ENCODE results near the gene CFAP74. TPM values are rescaled to one million over a fixed set of nuclear protein-coding genes. Genes with fewer than 3 reads are reported as not detected.

Gene CFAP74
- total and polyA plus RNA-seq, 2 of the 13 experiments (the other 11 are each of a cell fraction or from before 2014, with no cell fraction given): 0.27 to 0.62 TPM

DNA sequence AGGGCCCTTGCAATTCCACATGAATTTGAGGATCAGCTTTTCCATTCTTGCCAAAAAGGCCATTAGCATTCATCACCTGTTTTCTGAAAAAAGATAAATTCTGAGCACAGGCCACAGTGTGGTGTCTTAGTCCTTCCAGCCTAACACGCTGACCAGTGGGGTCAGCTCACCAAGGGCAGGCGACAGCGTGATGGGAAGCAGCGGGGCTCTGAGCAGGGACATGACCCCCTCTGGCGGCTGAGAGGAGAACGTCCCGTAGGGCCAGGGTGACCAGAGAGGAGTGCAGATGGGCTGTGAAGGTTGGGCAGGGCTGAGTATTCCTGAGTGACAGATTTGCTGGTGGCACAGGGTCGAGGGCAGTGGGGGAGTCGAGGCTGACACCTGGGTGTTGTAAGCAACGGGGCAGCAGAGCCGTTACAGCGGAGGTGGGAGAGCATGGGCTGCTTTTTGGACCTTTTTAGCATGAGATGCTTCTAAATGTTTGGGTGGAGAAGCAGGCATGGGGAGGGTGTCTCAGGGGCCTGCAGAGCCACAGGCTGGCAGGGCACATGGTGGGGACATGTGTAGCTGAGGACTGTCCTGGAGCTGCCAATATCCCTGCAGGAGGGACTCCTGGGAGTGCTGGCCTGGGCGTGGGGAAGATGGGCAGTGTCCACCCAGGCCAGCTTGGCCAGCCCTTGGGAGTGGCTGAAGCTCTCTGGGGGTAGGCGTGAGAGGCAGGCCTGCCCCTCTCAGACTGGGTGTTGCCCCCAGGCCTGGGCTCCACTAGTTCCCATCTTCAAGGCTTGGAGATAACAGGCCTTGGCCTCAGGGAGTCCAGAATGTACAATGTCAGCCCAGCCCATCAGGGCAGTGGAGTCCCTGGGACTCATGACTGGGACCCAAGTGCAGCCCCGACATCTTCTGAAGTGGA is 97.1 kb downstream of the CFAP74 start:
- DNase-seq (ENCODE audit: low spot score) (peak; percentile 79), FAIRE-seq (peak; percentile 91), ATAC-seq (peak; percentile 84)
- WGBS (ENCODE audit: low lambda C conversion rate): 2% methylated on average over 9 of the region's 15 CpGs
- no peaks in the 10 kb centered on the region for H4K20me1 ChIP-seq (ENCODE audit: insufficient read depth, low read length)
- peaks cover 0 to 11% of the 10 kb centered on the region in 2 experiments; a peak in 4 of 5 replicates for H3K27me3 ChIP-seq (ENCODE audit: control insufficient read depth in 1 of 2, insufficient read depth in 2 of 2, low read length in 2 of 2)
- ChIA-PET POLR2A (no interaction called here), CTCF (ENCODE audit: low intra/inter-chr PET ratio, low total read pairs) (interaction anchor here (0.6 to 1.2 kb wide), 2 partner anchors 100 to 127 kb away, joined by 3 to 4 read pairs; no protein-coding TSS in a partner anchor)
- H3K4me2 ChIP-seq (ENCODE audit: low read depth, low read length): no peak overlapping the region
- no peaks in the 10 kb centered on the region for H3K79me2 ChIP-seq (ENCODE audit: insufficient read depth, low read length)
- no TSS peak for BruUV-seq (replicated peaks)
- no peaks in the 10 kb centered on the region for H3K9me3 ChIP-seq (ENCODE audit: low read length)
- no peak overlapping the region for H3K4me3 ChIP-seq (replicated peaks in 1 of 3; ENCODE audit: insufficient read depth in 1 of 3, low read depth in 2 of 3, low read length in 3 of 3)
- H3K27ac ChIP-seq (ENCODE audit: extremely low read length, insufficient read depth, low read length): no peak overlapping the region
- H3K36me3 ChIP-seq (replicated peaks in 1 of 2; ENCODE audit: control insufficient read depth in 1 of 2, insufficient read depth in 2 of 2, low read length in 2 of 2): no peaks in the 10 kb centered on the region
- H3K9ac ChIP-seq (ENCODE audit: insufficient read depth, low read depth, low read length): peak overlapping the region; percentile 14; the same call in 1 of the 2 replicates
- peaks cover 53% of the 10 kb centered on the region for H3K4me1 ChIP-seq (ENCODE audit: insufficient read depth, low read length)
- H2AFZ ChIP-seq (ENCODE audit: low read length): no peak overlapping the region
- in situ Hi-C loops (cut with HindIII; ENCODE audit: extremely low pct_ligation_motif_present, low pct_unique_long_range_greater_than_20kb): loop anchor here (10.0 kb wide), 1 partner anchor 122 kb away; no protein-coding TSS in a partner anchor
- intact Hi-C loops (cut with micrococcal nuclease; ENCODE audit: unreplicated experiment): loop anchor here (5.0 to 10.0 kb wide), 2 partner anchors 52 to 129 kb away; partner anchors contain the start of gene NADK
- TF ChIP-seq, protein P1, sequence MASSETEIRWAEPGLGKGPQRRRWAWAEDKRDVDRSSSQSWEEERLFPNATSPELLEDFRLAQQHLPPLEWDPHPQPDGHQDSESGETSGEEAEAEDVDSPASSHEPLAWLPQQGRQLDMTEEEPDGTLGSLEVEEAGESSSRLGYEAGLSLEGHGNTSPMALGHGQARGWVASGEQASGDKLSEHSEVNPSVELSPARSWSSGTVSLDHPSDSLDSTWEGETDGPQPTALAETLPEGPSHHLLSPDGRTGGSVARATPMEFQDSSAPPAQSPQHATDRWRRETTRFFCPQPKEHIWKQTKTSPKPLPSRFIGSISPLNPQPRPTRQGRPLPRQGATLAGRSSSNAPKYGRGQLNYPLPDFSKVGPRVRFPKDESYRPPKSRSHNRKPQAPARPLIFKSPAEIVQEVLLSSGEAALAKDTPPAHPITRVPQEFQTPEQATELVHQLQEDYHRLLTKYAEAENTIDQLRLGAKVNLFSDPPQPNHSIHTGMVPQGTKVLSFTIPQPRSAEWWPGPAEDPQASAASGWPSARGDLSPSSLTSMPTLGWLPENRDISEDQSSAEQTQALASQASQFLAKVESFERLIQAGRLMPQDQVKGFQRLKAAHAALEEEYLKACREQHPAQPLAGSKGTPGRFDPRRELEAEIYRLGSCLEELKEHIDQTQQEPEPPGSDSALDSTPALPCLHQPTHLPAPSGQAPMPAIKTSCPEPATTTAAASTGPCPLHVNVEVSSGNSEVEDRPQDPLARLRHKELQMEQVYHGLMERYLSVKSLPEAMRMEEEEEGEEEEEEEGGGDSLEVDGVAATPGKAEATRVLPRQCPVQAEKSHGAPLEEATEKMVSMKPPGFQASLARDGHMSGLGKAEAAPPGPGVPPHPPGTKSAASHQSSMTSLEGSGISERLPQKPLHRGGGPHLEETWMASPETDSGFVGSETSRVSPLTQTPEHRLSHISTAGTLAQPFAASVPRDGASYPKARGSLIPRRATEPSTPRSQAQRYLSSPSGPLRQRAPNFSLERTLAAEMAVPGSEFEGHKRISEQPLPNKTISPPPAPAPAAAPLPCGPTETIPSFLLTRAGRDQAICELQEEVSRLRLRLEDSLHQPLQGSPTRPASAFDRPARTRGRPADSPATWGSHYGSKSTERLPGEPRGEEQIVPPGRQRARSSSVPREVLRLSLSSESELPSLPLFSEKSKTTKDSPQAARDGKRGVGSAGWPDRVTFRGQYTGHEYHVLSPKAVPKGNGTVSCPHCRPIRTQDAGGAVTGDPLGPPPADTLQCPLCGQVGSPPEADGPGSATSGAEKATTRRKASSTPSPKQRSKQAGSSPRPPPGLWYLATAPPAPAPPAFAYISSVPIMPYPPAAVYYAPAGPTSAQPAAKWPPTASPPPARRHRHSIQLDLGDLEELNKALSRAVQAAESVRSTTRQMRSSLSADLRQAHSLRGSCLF (CRISPR knock-in tag; IDR thresholded peaks at IDR 0.05; ENCODE audit: borderline replicate concordance): no peak
- TF ChIP-seq NFE2L2 (IDR thresholded peaks at IDR 0.05; ENCODE audit: low read length): no peak
- TF ChIP-seq AHR (CRISPR knock-in tag; IDR thresholded peaks at IDR 0.05): peak; percentile 83; the same call in 1 of the 2 replicates
- TF ChIP-seq CCDC6 (CRISPR knock-in tag; IDR thresholded peaks at IDR 0.05): no peak
- TF ChIP-seq ATF7 (IDR thresholded peaks at IDR 0.05): no peak
- TF ChIP-seq ATF7 (CRISPR knock-in tag; IDR thresholded peaks at IDR 0.05): no peak; the same call in 1 of the 2 replicates
- no peak for TF ChIP-seq SMYD3 (CRISPR knock-in tag; IDR thresholded peaks at IDR 0.05)
- TF ChIP-seq, protein P2, sequence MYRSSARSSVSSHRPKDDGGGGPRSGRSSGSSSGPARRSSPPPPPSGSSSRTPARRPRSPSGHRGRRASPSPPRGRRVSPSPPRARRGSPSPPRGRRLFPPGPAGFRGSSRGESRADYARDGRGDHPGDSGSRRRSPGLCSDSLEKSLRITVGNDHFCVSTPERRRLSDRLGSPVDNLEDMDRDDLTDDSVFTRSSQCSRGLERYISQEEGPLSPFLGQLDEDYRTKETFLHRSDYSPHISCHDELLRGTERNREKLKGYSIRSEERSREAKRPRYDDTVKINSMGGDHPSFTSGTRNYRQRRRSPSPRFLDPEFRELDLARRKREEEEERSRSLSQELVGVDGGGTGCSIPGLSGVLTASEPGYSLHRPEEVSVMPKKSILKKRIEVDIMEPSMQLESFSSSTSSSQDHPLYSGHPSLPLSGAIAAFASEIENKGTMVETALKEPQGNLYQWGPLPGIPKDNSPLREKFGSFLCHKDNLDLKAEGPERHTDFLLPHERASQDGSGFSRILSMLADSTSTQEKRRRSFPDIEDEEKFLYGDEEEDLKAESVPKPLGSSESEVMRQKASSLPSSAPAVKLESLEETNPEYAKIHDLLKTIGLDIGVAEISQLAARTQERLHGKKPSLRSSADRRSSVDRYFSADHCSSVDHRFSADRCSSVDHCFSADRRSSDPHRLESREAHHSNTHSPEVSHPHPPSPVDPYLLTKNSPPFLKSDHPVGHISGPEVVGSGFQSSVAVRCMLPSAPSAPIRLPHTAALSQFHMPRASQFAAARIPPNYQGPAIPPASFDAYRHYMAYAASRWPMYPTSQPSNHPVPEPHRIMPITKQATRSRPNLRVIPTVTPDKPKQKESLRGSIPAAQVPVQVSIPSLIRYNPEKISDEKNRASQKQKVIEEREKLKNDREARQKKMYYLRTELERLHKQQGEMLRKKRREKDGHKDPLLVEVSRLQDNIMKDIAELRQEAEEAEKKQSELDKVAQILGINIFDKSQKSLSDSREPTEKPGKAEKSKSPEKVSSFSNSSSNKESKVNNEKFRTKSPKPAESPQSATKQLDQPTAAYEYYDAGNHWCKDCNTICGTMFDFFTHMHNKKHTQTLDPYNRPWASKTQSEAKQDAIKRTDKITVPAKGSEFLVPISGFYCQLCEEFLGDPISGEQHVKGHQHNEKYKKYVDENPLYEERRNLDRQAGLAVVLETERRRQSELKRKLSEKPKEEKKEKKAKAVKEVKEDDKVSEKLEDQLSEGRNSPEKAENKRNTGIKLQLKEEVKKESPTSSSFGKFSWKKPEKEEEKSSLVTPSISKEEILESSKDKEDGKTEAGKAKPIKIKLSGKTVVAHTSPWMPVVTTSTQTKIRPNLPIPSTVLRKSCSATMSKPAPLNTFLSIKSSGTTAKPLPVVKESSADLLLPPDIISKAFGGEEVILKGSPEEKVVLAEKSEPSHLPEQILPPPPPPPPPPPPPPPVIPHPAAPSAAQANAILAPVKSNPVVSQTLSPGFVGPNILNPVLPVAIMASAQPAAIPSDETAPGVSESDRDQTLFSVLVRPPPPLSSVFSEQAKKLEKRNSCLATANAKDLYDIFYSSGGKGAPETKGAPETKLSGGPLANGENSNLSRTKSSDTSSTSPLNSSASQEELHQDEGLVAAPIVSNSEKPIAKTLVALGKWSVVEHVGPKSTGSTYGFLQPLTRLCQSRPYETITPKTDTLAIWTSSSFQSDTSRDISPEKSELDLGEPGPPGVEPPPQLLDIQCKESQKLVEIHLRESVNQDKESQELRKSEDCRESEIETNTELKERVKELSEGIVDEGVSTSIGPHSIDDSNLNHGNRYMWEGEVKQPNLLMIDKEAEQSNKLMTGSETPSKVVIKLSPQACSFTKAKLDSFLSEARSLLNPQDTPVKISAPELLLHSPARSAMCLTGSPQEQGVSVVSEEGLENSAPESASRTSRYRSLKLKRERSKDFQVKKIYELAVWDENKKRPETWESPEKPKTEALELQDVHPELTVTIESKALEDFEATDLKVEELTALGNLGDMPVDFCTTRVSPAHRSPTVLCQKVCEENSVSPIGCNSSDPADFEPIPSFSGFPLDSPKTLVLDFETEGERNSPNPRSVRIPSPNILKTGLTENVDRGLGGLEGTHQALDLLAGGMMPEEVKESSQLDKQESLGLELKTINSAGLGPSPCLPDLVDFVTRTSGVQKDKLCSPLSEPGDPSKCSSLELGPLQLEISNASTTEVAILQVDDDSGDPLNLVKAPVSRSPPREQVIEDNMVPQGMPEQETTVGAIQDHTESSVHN (CRISPR knock-in tag; IDR thresholded peaks at IDR 0.05): no peak

All from HepG2 (cell line).